Caco-2 (cell line): Measurements from ENCODE around the gene PTCD1. TPM values are rescaled to one million over a fixed set of nuclear protein-coding genes. Genes with fewer than 3 reads are reported as not detected.
A peak's percentile ranks its signal among the peaks of the same experiment; 100 is the strongest.

Experiments used
- BruUV-seq: library from RNA; stranded (reverse); fragments of 400-500 nt; replicated peaks from 2 replicates; lab custom pipeline; 2021; lab: Mats Ljungman, UMichigan
- CTCF ChIA-PET: fragments of 300-600 bp; sonication (Branson Sonifier 250); formaldehyde crosslinking; loops from one replicate; lab custom pipeline; 2022; ENCODE audit warnings: antibody characterized with exemption; lab: Charles Lee
- POLR2A ChIA-PET: fragments of 300-600 bp; sonication (Branson Sonifier 250); formaldehyde crosslinking; loops from one replicate; lab custom pipeline; 2022; ENCODE audit warnings: antibody characterized with exemption; lab: Charles Lee
- DNase-seq, 2 experiments: peaks; one replicate each; pipeline versions ENCODE4 v3.0.0 to v3.0.0-alpha.2; 2020 to 2022
- H3K27me3 ChIP-seq: replicated peaks from 2 replicates; pipeline ENCODE4 v1.6.0; 2011; ENCODE audit warnings: low read length; ENCODE audit not compliant: control insufficient read depth, insufficient read depth
- H3K36me3 ChIP-seq: 2 replicates; pipeline ENCODE4 v1.5.1; 2011; ENCODE audit warnings: low read length; ENCODE audit not compliant: control insufficient read depth, insufficient read depth
- H3K4me1 ChIP-seq: fragments of 250-450 bp; sonication (Bioruptor Pico); 2 replicates; pipeline ENCODE4 v1.5.1; 2020; ENCODE audit warnings: mild to moderate bottlenecking
- H3K4me3 ChIP-seq: 2 replicates; pipeline ENCODE4 v1.5.1; 2011; ENCODE audit warnings: low read depth, mild to moderate bottlenecking, control low read depth, low read length
- H3K9me3 ChIP-seq: fragments of 250-450 bp; sonication (Bioruptor Pico); 2 replicates; pipeline ENCODE4 v1.5.1; 2020; ENCODE audit warnings: mild to moderate bottlenecking, moderate library complexity
- H3K27ac Mint-ChIP-seq: one replicate; pipeline ENCODE4 v1.8.0; 2022; ENCODE audit warnings: mixed read lengths; ENCODE audit not compliant: unreplicated experiment
- H3K27me3 Mint-ChIP-seq: one replicate; pipeline ENCODE4 v1.8.0; 2022; ENCODE audit warnings: mixed read lengths; ENCODE audit not compliant: insufficient read depth, unreplicated experiment
- H3K36me3 Mint-ChIP-seq: one replicate; pipeline ENCODE4 v1.8.0; 2022; ENCODE audit warnings: mild to moderate bottlenecking, mixed read lengths; ENCODE audit not compliant: insufficient read depth, unreplicated experiment
- H3K4me1 Mint-ChIP-seq: one replicate; pipeline ENCODE4 v1.8.0; 2022; ENCODE audit warnings: low read depth, mixed read lengths; ENCODE audit not compliant: unreplicated experiment
- H3K4me3 Mint-ChIP-seq: one replicate; pipeline ENCODE4 v1.8.0; 2022; ENCODE audit warnings: mild to moderate bottlenecking, moderate library complexity, mixed read lengths; ENCODE audit not compliant: unreplicated experiment
- H3K9me3 Mint-ChIP-seq: one replicate; pipeline ENCODE4 v1.8.0; 2022; ENCODE audit warnings: mixed read lengths; ENCODE audit not compliant: unreplicated experiment
- intact Hi-C: fragments of 100-400 bp; cut with micrococcal nuclease; formaldehyde crosslinking; loops from one replicate; pipeline ENCODE4 v1.10.0; 2022; ENCODE audit not compliant: unreplicated experiment
- total RNA-seq: library from RNA; stranded (reverse); gene quantifications from 2 replicates; pipeline ENCODE4 v1.2.3, GENCODE V29; 2022
- TF ChIP-seq, protein P1 (sequence below), 2 experiments: fragments of 200-600 bp in 1 of 2; IDR thresholded peaks; 1 replicate in 1 of 2; 2 replicates in 1 of 2; pipeline versions ENCODE4 v1.5.1 to v1.8.0; 2011 to 2022; ENCODE audit warnings: antibody characterized with exemption in 1 of 2, control low read depth in 1 of 2, inconsistent platforms in 1 of 2, low read depth in 1 of 2, low read length in 1 of 2, mild to moderate bottlenecking in 1 of 2, moderate library complexity in 1 of 2; ENCODE audit not compliant: insufficient read depth in 1 of 2, severe bottlenecking in 1 of 2, unreplicated experiment in 1 of 2

PTCD1 gene
- total RNA-seq, 1 experiment from 2014 or later, result 59.6 TPM

GRCh38 chr7:99429756-99430155, 8.8 kb downstream of the PTCD1 start:
- H3K4me3 Mint-ChIP-seq, result no peak overlapping the region
- peaks cover 90% of the 10 kb centered on the region for H3K36me3 Mint-ChIP-seq
- no peaks in the 10 kb centered on the region for H3K9me3 ChIP-seq
- POLR2A ChIA-PET, result no interaction called here
- no peak overlapping the region for H3K4me3 ChIP-seq
- no peaks in the 10 kb centered on the region for H3K27me3 Mint-ChIP-seq
- TF ChIP-seq, protein P1, sequence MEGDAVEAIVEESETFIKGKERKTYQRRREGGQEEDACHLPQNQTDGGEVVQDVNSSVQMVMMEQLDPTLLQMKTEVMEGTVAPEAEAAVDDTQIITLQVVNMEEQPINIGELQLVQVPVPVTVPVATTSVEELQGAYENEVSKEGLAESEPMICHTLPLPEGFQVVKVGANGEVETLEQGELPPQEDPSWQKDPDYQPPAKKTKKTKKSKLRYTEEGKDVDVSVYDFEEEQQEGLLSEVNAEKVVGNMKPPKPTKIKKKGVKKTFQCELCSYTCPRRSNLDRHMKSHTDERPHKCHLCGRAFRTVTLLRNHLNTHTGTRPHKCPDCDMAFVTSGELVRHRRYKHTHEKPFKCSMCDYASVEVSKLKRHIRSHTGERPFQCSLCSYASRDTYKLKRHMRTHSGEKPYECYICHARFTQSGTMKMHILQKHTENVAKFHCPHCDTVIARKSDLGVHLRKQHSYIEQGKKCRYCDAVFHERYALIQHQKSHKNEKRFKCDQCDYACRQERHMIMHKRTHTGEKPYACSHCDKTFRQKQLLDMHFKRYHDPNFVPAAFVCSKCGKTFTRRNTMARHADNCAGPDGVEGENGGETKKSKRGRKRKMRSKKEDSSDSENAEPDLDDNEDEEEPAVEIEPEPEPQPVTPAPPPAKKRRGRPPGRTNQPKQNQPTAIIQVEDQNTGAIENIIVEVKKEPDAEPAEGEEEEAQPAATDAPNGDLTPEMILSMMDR (IDR thresholded peaks at IDR 0.05; ENCODE audit: insufficient read depth in 1 of 2, low read depth in 1 of 2, low read length in 1 of 2, severe bottlenecking in 1 of 2, unreplicated experiment in 1 of 2), result no peak
- no peak for DNase-seq
- H3K27me3 ChIP-seq, result no peaks in the 10 kb centered on the region
- intact Hi-C loops, result no loop called here
- peaks cover 14% of the 10 kb centered on the region for H3K4me1 Mint-ChIP-seq
- no peak overlapping the region for H3K27ac Mint-ChIP-seq
- H3K4me1 ChIP-seq, result peaks cover 59% of the 10 kb centered on the region
- CTCF ChIA-PET, result no interaction called here
- no peaks in the 10 kb centered on the region for H3K9me3 Mint-ChIP-seq
- no TSS peak for BruUV-seq
- peaks cover 16% of the 10 kb centered on the region for H3K36me3 ChIP-seq

- Histone ChIP-seq H3K27me3 (no peaks in the 10 kb centered on the region), H3K4me3 (no peak overlapping the region), H3K9me3 (no peaks in the 10 kb centered on the region), H3K36me3 (peaks cover 19% of the 10 kb centered on the region), H3K4me1 (peaks cover 56% of the 10 kb centered on the region)
- H3K36me3 Mint-ChIP-seq, result peaks cover 90% of the 10 kb centered on the region
- intact Hi-C loops, result no loop called here
- H3K27ac Mint-ChIP-seq, result peak overlapping the region; percentile 87
- BruUV-seq, result no TSS peak
- no peaks in the 10 kb centered on the region for H3K27me3 Mint-ChIP-seq
- ChIA-PET CTCF (interaction anchor here (1.0 kb wide), 1 partner anchor 9 kb away, joined by 3 read pairs; no protein-coding TSS in a partner anchor), POLR2A (no interaction called here)
- no peak overlapping the region for H3K4me3 Mint-ChIP-seq
- peaks cover 14% of the 10 kb centered on the region for H3K4me1 Mint-ChIP-seq
- DNase-seq, result no peak
- no peaks in the 10 kb centered on the region for H3K9me3 Mint-ChIP-seq
- TF ChIP-seq, protein P1 (IDR thresholded peaks at IDR 0.05; ENCODE audit: insufficient read depth in 1 of 2, low read depth in 1 of 2, low read length in 1 of 2, severe bottlenecking in 1 of 2, unreplicated experiment in 1 of 2), result no peak
These were observed 9.5 kb downstream of the PTCD1 start for GRCh38 chr7:99428972-99429566.

GRCh38 chr7:99424932-99425730, 13.5 kb downstream of the PTCD1 start:
- peaks cover 18% of the 10 kb centered on the region for H3K36me3 ChIP-seq
- DNase-seq, result no peak
- no peaks in the 10 kb centered on the region for H3K9me3 ChIP-seq
- ChIA-PET POLR2A (no interaction called here), CTCF (no interaction called here)
- no peak overlapping the region for H3K4me3 ChIP-seq
- peaks cover 24% of the 10 kb centered on the region for H3K4me1 ChIP-seq
- H3K9me3 Mint-ChIP-seq, result no peaks in the 10 kb centered on the region
- TF ChIP-seq, protein P1 (IDR thresholded peaks at IDR 0.05; ENCODE audit: insufficient read depth in 1 of 2, low read depth in 1 of 2, low read length in 1 of 2, severe bottlenecking in 1 of 2, unreplicated experiment in 1 of 2), result no peak
- intact Hi-C loops, result no loop called here
- no peaks in the 10 kb centered on the region for H3K27me3 ChIP-seq
- H3K4me3 Mint-ChIP-seq, result no peak overlapping the region
- peak overlapping the region; percentile 66 for H3K27ac Mint-ChIP-seq
- peaks cover 9% of the 10 kb centered on the region for H3K4me1 Mint-ChIP-seq
- no TSS peak for BruUV-seq
- H3K36me3 Mint-ChIP-seq, result peaks cover 90% of the 10 kb centered on the region
- H3K27me3 Mint-ChIP-seq, result no peaks in the 10 kb centered on the region
